Anterior cingulate cortex (tissue), 58 donors: ENCODE results near the gene RREB1.

ENCODE experiments used
- DNase-seq, 58 donors: peaks; one replicate each; lab custom pipeline; 2025; lab: John Stamatoyannopoulos, UW

The RREB1 gene

DNA sequence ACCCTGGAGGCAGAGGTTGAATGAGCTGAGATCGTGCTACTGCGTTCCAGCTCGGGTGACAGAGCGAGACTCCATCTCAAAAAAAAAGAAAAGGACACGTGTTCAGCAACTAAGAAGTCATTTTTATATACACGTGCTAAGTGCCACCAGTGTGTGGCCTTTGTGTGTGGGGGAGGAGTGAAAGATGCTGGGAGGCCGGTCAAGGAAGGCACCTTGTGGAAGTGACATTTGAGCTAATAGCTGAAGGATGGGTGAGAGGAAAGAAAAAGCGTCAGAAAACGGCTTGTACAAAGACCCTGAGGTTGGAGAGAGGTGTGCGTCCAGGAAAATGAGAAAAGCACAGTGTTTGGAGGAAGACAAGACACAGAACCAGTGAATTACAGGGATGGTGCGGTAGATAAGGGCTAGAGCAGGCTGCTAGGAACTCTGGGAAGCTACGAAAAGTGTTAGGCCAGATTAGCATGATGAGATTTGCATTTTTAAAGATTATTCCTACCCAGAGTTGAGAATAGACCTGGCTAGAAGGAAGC lies 11.6 kb downstream of the RREB1 start:
- no peak for DNase-seq

DNA sequence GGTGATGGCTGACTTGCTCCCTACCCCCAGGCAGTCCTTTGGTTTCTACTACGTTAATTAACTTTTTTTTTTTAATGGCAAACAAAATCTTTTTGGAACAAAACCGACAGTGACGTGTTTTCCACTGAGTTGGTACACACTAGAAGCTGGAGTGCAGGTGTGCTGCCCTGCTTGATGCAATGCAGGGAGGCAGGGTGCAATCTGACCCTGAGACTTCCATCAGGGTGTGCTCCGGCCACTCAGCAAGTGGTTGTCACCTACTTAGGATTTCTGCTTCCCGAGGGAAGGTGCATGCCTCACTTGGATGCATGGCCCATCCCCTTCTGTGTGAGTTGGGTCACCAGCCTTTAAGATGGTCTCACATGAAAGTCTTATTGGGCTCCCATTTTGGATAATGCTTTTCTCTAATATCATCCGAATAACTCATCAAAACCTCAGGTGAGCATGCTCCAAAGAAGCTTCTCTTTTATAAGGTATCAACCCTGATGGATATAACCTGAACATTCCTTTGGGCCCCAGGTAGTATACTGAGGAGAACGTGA lies 14.0 kb downstream of the RREB1 start:
- DNase-seq: no peak

- no peak for DNase-seq
These were observed 14.9 kb downstream of the RREB1 start for GRCh38 chr6:7122684-7123083.

- DNase-seq: no peak
These were observed 16.4 kb downstream of the RREB1 start for GRCh38 chr6:7124114-7124513.

GRCh38 chr6:7124636-7125035 lies 16.9 kb downstream of the RREB1 start:
- DNase-seq: no peak

GRCh38 chr6:7125290-7125689 lies 17.5 kb downstream of the RREB1 start:
- no peak for DNase-seq

DNA sequence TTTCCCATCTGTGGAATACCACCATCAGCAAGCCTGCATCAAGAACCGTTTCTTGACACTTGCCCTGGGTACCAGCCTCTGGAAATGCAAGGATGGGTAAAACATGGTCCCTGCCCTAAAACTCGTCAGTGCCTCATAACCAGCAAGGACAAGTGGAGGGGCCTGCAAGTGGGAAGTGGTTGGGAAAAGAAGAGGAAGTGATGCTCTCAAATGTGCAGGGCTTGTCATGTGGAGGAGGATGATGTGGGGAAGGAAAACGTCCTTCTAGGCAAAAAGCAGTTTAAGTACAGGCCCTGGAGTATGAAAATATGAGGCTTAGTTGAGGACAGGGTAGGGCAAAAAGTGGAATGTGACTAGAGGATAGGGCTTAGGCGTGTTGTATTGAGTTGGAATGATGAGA lies 19.0 kb downstream of the RREB1 start:
- no peak for DNase-seq

- no peak for DNase-seq
These were observed 19.9 kb downstream of the RREB1 start for GRCh38 chr6:7127680-7128079.

- DNase-seq: no peak
These were observed 21.6 kb downstream of the RREB1 start for GRCh38 chr6:7129360-7129759.

DNA sequence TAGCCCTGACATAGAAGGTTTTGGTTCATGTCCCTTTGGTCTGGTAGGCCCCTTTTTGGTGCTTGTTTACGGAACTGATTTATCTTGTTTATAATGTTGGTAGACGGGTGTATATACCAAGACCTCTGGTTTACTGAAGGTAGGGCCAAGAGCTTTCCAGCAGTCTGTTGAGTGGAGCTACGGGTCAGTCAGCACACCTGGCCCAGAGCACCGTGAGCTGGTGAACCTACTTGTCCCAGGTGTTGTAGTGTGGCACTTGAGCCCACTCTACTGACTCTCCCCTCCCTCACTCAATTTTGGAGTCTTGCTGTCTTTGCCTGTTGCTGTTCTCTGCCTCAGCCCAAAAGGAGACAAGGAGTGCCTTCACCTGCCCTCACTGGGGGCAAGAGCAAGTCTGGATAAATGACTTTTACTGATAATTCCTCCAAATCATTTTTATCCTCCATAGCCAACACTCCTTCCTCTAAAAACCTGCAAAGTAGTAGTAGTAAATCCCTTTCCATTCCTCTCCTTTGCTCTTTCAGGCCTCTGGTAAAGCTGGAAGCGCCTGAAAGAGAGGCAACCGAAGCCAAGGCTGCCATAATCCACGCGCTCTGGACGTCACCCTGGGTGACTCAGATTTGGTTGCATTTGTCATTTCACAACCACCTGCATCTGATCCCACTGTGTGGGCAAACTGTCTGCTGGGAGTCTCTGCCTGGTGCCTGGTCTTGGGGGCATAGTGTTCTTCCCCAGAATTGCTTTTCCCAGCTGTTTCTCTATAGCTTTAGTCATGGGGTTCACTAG lies 22.2 kb downstream of the RREB1 start:
- DNase-seq: peak in 1 of 58 donors; percentile 30

GRCh38 chr6:7131390-7131789 lies 23.6 kb downstream of the RREB1 start:
- no peak for DNase-seq

- no peak for DNase-seq
These were observed 24.8 kb downstream of the RREB1 start for GRCh38 chr6:7132398-7133035.

GRCh38 chr6:7134999-7135745 lies 27.4 kb downstream of the RREB1 start:
- DNase-seq: no peak

GRCh38 chr6:7135755-7136154 lies 28.0 kb downstream of the RREB1 start:
- DNase-seq: no peak

- DNase-seq: no peak
These were observed 29.1 kb downstream of the RREB1 start for GRCh38 chr6:7136859-7137334.

GRCh38 chr6:7137335-7138045 lies 29.7 kb downstream of the RREB1 start:
- DNase-seq: peak in 3 of 58 donors; percentile 11 to 17 (median 14)

- DNase-seq: no peak
These were observed 30.3 kb downstream of the RREB1 start for GRCh38 chr6:7138046-7138531.

- no peak for DNase-seq
These were observed 31.2 kb downstream of the RREB1 start for GRCh38 chr6:7138921-7139358.

DNA sequence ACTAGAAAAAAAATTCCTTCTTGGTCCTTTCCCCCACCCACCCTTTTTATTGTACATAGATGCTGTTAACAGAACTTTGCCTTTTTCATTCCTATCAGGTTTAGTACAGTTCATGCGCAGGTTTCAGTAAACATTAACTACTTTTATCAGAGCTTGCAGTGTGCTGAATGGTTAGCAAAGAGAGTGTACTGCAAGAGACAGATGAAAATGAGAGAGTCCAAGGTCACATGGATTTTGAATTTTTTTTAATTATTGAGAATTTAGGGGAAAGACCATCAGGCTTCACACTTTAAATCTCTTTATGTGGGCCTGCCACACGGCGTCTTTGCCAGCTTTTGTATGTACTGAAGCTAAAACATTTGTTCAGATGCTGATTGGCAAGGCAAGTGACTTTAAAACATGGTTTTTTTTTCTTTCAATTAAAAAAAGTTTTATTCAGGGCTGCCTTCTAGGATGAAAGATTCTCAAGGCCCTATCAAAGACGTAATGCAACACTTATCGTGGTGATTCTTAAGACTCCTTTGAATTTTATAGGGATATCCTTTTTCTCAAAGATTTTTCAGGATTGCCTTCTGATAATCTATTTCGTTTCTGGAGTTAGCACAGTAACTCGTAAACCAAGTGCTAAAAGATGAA lies 32.2 kb downstream of the RREB1 start:
- no peak for DNase-seq
